ENCODE measurements around the gene MET.

MET gene

DNA sequence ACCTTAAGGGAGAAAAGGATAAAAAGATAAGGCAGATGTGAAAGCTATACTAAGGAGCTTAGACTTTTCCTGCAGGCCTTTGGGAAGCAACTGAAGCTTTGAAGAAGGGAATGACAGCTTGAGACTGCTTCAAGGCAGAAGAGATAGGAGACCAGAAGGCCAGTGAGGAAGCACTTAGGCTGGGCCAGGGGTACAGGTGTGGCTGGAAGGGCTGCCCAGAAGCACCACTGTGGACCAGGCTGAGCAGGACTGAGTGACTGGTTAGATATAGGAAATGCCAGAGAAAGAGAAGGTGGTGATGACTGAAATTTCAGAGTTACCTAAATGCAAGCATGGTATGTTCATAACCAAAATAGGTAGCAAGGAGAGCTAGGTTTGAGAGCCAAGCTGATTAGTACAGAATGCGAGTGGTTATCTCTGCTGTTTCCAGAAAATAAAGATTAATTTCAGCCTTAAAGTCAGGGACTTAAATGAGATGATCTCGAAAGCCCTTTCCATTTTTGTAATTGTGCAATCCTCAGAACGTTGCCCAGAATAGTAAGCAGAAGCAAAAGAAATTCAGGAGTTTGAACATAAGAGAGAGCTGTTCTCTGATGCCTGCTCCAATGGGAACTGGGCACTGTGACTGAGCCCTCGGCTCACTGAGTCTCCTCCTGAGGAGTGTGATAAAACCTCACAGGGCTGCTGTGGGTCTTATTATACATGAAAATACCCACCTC lies 54.9 kb downstream of the MET start:
- Histone ChIP-seq H3K9me2 (replicated peaks; ENCODE audit: insufficient read depth, low read length) (no peaks in the 10 kb centered on the region), H3K27ac (ENCODE audit: low read depth, low read length) (no peak overlapping the region), H3F3A (ENCODE audit: insufficient read depth) (no peaks in the 10 kb centered on the region), H3K4me2 (ENCODE audit: low read depth, low read length, poor library complexity, severe bottlenecking) (no peak overlapping the region), H3K9ac (ENCODE audit: low read length) (no peak overlapping the region), H4K20me1 (ENCODE audit: low read depth, low read length) (no peaks in the 10 kb centered on the region), H3K79me2 (ENCODE audit: insufficient read depth, low read length) (no peaks in the 10 kb centered on the region), H3K4me3 (ENCODE audit: insufficient read depth, low read length, poor library complexity, severe bottlenecking) (no peak overlapping the region), H2AFZ (ENCODE audit: low read depth, low read length, severe bottlenecking) (no peak overlapping the region), H3K27me3 (ENCODE audit: low read length) (no peaks in the 10 kb centered on the region), H3K9me3 (ENCODE audit: insufficient read depth, low read length) (no peaks in the 10 kb centered on the region), H3K36me3 (ENCODE audit: low read length) (no peaks in the 10 kb centered on the region)
- TF ChIP-seq, protein P1, sequence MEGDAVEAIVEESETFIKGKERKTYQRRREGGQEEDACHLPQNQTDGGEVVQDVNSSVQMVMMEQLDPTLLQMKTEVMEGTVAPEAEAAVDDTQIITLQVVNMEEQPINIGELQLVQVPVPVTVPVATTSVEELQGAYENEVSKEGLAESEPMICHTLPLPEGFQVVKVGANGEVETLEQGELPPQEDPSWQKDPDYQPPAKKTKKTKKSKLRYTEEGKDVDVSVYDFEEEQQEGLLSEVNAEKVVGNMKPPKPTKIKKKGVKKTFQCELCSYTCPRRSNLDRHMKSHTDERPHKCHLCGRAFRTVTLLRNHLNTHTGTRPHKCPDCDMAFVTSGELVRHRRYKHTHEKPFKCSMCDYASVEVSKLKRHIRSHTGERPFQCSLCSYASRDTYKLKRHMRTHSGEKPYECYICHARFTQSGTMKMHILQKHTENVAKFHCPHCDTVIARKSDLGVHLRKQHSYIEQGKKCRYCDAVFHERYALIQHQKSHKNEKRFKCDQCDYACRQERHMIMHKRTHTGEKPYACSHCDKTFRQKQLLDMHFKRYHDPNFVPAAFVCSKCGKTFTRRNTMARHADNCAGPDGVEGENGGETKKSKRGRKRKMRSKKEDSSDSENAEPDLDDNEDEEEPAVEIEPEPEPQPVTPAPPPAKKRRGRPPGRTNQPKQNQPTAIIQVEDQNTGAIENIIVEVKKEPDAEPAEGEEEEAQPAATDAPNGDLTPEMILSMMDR (IDR thresholded peaks at IDR 0.05; ENCODE audit: insufficient read depth, low read length, poor library complexity, severe bottlenecking) = no peak
- TF ChIP-seq EZH2phosphoT487 (conservative IDR thresholded peaks at IDR 0.05; ENCODE audit: low read length) = no peak

DNA sequence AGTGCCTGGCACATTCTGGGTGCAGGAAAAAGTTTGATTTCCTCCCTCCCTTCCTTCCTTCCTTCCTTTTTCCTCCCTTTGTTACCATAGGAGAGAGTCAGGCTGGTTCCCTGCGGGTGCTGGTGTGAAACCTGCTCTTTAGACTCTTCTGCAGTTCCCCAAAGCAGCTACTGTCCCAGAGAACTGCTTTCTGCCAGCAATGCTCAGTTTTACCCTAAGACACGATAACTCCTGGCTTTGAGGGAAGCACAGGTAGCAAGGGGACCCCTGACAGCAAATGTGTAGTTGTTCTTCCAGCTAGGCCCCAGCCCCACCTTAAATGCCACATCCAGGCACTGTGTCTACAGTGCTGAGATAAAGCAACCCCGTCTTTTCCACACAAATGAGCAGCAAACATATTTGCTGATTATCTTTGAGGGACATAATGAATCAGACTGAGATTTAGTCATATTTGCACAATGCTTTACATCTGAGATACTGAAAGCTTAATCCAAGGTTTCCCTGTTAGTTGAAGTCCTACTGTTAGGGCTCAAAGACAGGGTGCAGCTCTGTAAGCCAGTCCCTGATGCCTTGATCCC lies 55.5 kb downstream of the MET start:
- no peaks in the 10 kb centered on the region for H3K79me2 ChIP-seq (ENCODE audit: insufficient read depth, low read length)

DNA sequence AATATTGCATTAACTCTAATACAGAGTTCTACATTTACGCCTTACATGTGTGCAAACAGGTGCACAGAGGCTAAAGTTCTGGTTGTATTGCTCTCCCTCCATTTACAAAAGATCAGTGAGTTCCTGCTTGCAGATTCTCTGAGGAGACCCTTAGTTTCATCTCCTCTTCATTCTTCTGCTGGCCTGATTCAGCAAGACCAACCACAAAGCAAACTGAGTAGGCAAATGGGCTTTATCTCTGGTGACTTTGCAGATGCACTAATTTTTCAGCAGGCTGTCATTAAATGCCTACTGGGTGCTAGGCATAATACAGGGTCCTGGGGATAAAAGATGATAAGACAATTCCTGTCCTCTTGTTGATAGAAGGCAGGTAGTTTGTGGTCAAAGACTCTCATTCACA lies 56.4 kb downstream of the MET start:
- H3K9me3 ChIP-seq (ENCODE audit: insufficient read depth, low read length) = no peaks in the 10 kb centered on the region
- no peak overlapping the region for H3K27ac ChIP-seq (ENCODE audit: low read depth, low read length)
- H3K4me3 ChIP-seq (ENCODE audit: insufficient read depth, low read length, poor library complexity, severe bottlenecking) = no peak overlapping the region
- no peaks in the 10 kb centered on the region for H3K27me3 ChIP-seq (ENCODE audit: low read length)
- TF ChIP-seq, protein P1 (IDR thresholded peaks at IDR 0.05; ENCODE audit: insufficient read depth, low read length, poor library complexity, severe bottlenecking) = no peak
- no peak for TF ChIP-seq EZH2phosphoT487 (conservative IDR thresholded peaks at IDR 0.05; ENCODE audit: low read length)
- H3K9me2 ChIP-seq (replicated peaks; ENCODE audit: insufficient read depth, low read length) = no peaks in the 10 kb centered on the region
- H2AFZ ChIP-seq (ENCODE audit: low read depth, low read length, severe bottlenecking) = no peak overlapping the region
- H3K4me2 ChIP-seq (ENCODE audit: low read depth, low read length, poor library complexity, severe bottlenecking) = no peak overlapping the region
- no peaks in the 10 kb centered on the region for H3F3A ChIP-seq (ENCODE audit: insufficient read depth)
- H4K20me1 ChIP-seq (ENCODE audit: low read depth, low read length) = no peaks in the 10 kb centered on the region
- H3K9ac ChIP-seq (ENCODE audit: low read length) = no peak overlapping the region
- no peaks in the 10 kb centered on the region for H3K79me2 ChIP-seq (ENCODE audit: insufficient read depth, low read length)
- no peaks in the 10 kb centered on the region for H3K36me3 ChIP-seq (ENCODE audit: low read length)

More for the DNA sequence above, 55.5 kb downstream of the MET start:
- H2AFZ ChIP-seq (ENCODE audit: low read depth, low read length, severe bottlenecking) = no peak overlapping the region
- no peak overlapping the region for H3K27ac ChIP-seq (ENCODE audit: low read depth, low read length)
- no peaks in the 10 kb centered on the region for H4K20me1 ChIP-seq (ENCODE audit: low read depth, low read length)
- H3K4me3 ChIP-seq (ENCODE audit: insufficient read depth, low read length, poor library complexity, severe bottlenecking) = no peak overlapping the region
- no peaks in the 10 kb centered on the region for H3K27me3 ChIP-seq (ENCODE audit: low read length)
- no peaks in the 10 kb centered on the region for H3K9me2 ChIP-seq (replicated peaks; ENCODE audit: insufficient read depth, low read length)
- no peak for TF ChIP-seq EZH2phosphoT487 (conservative IDR thresholded peaks at IDR 0.05; ENCODE audit: low read length)
- TF ChIP-seq, protein P1 (IDR thresholded peaks at IDR 0.05; ENCODE audit: insufficient read depth, low read length, poor library complexity, severe bottlenecking) = no peak
- H3F3A ChIP-seq (ENCODE audit: insufficient read depth) = no peaks in the 10 kb centered on the region
- H3K36me3 ChIP-seq (ENCODE audit: low read length) = no peaks in the 10 kb centered on the region
- H3K4me2 ChIP-seq (ENCODE audit: low read depth, low read length, poor library complexity, severe bottlenecking) = no peak overlapping the region
- H3K9ac ChIP-seq (ENCODE audit: low read length) = no peak overlapping the region
- no peaks in the 10 kb centered on the region for H3K9me3 ChIP-seq (ENCODE audit: insufficient read depth, low read length)

All from SU-DHL-6 (cell line).